GM19099 (cell line): ENCODE data around the gene CCR7.

Experiments used
- POLR2A ChIP-seq: IDR thresholded peaks from 3 replicates; pipeline ENCODE4 v1.6.1; 2011; ENCODE audit warnings: low read depth; ENCODE audit not compliant: insufficient read length; ENCODE audit errors: extremely low read depth

Gene CCR7

DNA sequence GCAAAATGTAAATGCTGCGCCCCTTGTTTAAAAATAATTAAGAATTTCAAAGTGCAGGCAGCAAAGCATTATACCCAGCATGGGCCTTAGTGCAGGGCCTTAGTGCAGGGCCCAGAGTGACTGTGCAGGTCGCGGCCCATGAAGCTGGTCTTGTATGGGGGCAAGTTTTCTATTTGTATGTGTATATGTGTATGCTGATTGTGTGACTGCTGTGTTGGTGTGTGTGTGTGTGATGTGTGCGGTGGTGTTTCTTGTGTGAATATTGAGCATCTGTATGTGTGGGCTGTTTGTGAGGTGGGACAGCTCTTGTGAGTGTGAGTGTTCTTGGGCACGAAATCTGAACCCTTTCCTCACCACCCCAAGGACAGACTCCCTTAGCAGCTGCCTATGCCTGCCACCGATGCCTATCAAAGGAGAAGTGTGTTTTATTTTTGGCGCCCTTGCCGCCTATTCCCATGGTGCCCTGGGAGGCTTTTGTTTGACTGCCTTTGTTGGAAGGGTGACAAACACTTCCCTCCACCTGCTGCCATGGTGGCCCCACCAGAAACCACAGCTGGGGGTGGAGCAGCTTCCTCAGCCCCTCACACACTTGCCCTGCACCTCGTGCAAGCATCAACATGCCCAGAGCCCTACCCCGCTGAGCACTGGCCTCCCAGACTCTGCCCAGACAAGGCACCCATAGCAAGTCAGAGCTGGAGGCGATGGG lies 18.0 kb downstream of the CCR7 start:
- no peak for TF ChIP-seq POLR2A

DNA sequence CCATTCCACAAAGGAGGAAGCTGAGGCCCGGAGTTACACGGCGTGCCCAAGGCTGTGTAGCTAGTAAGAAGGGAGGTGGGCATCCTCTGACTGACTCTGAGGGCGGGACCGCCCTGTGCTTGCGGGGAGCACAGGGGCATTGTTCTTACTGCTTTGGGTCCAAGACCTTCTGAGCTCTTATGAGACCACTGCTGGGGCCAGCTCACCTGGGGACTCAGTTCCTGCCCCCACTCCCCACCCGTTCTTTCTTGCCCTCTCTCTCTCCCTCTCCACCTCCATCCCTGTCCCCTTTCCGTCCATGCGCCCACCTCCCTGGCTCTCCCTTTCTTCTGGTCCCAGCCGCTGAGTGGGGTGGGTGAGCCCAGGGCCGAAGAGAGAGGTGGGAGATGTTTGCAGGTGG lies 19.6 kb downstream of the CCR7 start:
- no peak for TF ChIP-seq POLR2A

DNA sequence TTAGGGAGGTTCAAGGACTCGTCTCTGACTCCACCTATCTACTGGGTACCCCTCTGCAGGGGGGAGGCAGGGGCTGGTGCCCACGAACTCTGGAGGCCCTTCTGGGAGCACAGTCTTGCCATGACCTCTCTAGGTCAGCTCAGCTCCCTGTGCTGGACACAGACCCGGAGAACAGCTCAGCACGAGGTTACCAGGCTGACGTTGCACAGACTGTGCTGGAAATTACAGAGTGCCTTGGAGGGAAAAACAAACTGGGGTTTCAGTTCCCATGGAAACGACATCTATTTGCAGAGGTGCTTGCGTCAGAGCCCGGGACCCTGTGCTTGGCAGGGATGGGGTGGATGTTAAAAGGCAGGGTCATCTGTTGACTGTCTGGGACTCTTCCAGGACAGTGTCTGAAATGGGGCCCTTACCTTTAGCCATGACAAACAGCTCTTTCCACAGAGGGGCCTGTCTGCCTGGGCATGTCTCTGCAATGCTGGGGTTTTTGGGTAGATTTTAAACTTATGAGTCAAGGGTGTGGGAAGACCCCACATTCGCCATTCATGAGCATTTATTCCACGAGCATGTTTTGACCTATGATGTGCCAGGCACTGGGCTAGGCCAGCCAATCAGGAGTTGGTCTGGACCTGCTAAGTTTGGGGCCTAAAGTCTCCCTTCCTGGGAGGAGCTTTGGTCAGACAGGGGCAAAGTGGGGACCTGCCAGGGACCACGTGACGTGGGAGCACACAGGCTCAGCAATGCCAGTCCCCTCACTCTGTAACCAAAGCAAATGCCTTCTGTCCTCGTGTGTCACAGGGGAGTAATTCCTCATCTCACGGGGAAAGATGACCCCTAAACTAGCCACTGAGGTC lies 22.5 kb downstream of the CCR7 start:
- TF ChIP-seq POLR2A, result peak; percentile 18

DNA sequence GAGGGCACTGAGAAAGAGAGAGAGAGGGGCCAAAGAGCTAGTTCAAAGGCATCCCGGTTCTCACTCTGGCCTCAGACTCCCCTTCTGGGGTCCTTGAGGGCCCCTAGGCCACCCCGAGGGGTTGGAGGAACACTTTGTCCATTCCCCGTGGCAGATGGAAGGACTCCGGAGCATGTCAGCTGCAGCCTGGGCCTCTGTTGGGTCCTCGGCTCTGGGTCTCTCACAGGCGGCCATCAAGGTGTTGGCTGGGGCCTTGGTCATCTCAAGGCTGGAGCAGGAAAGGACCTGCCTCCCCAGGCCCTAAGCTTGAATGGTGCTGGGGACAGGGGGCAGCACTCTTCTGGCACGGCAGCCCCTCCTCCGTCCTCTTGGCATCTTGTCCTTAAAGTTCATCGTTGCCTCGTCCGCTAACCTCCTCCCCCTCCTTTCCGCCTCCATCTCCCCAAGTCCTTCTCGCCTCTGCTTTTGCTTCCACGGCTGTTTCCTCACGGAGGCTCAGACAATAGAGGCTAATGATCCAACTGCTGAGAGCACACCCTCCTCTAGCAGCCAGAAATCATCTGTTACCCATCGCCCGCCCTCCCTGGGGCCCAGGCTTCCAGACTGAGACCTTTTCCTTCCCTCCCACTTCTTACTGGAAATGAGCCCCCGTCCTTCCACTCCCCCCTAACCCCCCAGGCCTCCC lies 23.3 kb downstream of the CCR7 start:
- TF ChIP-seq POLR2A, result no peak

DNA sequence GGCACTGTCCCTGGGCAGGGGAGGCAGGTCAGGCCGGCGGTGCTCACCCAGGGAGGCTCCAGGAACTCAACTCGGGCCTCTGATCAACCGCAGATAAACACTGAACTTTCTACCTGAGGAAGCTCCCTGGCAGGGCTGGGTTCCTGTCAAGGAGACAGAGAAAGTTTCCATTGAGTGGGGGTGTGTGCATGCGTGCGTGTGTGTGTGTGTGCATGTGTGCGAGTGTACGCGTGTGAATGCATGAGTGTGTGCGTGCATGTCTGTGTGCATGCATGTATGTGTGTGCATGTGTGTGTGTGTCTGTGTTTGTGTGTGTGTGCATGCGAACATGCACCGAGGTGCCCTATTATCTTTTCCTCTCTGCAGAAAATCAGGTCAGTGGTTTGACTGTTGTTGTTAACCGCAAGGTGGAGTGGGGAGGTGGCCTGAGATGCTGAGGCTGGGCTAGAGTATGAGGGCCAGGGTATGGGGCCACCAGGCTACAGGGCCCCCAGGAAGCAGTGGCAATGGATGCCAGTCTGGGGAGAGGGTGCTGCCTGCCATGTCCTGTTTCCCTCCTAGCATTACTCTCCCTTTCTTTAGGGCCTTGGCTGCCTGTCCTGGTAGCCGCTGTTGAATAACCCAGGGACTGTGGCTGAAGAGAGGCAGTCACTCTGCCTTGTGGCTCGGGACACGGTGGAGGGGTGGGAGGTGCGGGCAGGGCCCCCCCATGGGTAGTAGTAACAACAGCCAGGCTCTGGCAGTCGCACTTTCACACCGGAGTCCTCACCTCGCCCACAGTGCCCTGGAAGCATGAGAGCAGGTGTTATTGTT lies 24.0 kb downstream of the CCR7 start:
- TF ChIP-seq POLR2A, result no peak

DNA sequence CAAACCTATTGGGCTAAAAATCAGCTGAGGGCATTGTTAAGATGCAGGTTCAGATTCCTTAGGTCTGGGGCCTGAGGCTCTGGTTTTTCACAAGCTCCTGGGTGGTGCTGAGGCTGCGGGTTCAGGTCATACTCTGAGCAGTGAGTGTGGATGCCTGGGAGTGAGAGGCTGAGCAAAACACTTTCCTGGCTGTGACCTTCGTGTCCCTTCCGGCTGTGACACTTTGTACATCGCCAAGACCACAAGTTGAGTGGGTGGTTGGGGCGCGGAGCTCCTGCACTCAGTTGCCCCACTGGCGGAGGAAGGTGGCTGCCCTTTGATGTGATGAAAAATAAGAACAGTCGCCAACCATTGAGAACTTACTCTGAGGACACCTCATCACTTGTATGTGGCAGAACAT lies 24.8 kb downstream of the CCR7 start:
- no peak for TF ChIP-seq POLR2A

DNA sequence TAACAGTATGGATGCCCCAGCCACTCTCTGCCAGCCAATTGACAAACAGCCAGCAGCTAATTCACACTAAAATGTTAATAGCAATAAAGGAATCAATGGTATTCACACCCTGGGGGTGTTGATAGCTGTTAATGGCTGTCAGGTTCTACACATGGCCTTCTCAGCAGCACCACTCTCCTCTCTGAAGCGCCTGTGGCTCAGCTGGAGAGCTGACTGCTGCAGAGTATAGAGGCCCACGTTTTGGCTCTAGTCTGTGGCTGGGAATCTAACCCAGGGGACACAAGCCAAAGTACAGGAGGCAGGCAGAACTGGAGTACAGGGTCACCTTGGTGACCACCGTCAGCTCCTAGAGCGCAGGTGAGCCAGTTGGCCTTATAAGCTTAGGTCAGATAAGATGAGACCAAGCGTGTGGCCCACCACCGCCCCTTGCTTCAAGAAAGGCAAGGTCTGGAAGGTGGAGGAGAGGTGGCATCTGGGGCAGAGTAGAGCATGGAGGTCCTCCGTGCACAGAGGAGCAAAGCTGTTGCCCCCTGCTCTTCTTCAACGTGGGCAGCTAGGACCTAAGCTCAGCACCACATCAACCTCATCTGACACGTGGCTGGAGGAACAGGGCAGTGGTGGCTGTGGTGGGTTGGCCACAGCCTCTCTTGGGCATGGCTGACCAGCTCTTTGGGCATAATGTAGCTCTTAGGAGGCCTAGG lies 25.4 kb downstream of the CCR7 start:
- TF ChIP-seq POLR2A, result no peak

DNA sequence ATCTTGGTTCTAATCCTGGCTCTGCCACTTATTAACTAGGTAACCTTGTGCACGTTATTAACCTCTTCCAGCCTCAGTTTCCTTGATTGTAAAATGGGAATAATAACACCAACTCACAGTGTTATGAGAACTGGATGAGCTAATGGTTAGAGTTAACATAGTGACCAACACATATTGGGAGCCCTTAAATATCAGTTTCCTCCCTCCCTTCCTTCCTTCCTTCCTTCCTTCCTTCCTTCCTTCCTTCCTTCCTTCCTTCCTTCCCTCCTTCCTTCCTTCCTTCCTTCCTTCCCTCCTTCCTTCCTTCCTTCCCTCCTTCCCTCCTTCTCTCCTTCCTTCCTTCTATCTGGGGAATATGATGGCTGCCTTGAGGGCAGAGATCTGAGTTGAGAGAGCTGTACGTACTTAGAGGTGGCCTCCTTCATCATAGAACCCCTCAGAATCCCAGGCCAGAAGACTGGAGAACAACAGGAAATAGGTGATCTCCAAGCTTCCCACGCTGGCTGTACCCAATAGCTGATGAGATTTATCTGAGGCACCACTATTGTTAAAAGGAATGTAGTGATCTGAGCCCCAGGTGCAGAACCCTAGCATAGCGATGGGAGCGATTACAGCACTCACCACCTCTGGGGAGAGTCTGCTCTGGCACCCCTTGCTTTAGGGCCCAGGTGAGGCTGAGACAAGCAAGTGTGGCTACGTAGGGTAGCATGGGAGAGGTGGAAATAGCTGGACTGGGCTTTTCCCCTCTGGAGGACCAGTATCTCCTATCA lies 26.2 kb downstream of the CCR7 start:
- no peak for TF ChIP-seq POLR2A

DNA sequence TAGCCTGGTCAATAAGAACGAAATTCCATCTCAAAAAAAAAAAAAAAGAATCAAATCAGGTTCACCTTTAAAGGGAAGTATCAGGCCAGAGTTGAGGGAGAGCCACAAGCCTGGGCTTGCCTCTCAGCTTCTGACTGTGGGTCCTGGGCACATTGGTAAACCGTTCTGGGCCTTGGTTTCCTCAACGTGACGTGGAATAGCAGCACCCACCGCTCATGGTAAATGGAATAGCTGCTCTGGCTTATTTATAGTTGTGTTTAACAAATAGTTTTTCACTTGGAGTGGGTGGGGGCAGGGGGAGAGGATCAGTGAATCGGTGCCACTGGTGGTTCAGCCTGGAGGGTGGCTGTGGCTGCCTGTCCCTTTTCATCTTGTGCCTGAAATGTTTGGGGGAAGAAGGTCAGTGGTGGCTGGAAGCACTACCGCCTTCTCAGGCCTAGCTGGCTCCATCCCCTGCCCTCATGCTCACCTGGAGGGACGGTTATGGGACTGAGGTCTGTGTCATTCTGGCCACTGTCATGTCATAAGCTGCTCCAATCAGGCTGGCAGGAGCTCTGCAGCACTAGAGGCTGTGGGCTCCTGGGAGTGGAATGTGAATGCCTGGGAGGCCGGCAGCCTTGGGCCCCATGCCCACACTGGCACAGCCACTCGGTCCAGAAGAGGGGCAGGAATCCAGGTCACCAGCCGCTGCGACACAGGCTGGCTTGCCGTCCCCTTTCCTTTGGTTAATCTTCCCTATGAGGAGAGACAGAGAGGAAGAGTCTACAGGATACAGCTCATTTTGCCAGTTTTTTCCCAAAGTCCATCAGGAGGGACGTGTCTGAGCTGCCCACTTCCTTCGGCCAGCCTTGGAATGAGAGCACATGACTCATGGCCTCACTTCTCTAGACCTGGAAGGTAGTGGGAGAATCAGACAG lies 27.0 kb downstream of the CCR7 start:
- no peak for TF ChIP-seq POLR2A

DNA sequence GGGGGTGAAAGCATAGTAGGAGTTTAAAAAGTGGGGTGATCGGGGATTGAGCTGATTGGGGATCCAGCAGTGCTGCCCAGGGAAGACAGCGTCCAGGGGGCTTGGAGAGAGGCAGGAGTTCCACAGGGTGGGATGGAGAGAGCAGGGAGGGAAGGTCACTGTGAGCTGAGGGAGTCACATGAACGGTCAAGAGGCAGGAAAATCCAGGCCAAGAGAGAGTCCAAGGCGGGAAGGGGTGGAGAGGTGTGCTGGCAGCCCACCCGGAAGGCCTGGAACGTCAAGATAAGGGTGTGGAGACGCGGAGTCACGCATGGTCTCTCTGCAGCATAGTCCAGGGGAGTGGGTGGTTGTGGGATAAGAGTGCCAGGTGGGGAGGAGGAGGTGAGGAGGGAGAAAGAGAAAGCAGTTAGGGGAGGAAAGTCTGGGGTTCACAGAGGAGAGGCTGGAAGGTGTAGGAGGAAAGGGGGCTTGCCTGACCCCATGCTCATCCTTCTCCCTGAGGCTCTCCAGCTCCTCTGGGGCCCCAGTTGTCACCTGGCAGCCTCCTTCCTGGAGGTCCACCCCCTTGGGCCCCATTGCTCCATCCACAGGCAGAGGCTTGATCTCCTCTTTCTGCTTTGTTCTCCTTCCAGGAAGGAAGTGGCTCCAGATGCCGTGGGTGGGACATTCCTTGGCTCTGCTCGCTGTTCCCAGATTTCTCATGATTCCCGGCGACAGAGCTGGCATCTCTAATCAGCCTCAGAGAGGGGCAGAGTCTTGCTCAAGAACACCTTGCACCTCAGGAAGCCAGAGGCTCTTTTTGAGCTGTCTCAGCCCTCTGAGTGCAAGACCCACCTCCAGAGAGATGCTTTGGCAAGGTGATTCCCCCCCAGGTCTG lies 28.7 kb downstream of the CCR7 start:
- no peak for TF ChIP-seq POLR2A

DNA sequence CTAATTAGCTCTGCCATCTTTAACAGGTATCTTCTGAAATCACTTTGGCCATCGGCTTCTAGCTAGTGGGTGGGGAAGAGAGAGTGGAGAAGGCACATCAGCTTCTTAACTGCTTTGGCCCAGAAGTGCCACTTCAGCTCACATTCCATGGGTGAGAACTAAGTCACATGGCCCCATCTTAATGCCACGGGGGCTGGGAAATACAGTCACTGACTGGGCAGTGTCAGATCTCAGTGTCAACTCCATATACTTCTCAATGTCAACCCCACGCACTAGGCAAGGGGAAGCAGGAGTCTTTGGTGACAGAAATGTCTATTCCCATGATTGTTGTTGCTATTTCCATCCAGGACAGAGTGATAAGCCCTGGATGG lies 29.4 kb downstream of the CCR7 start:
- TF ChIP-seq POLR2A, result no peak

DNA sequence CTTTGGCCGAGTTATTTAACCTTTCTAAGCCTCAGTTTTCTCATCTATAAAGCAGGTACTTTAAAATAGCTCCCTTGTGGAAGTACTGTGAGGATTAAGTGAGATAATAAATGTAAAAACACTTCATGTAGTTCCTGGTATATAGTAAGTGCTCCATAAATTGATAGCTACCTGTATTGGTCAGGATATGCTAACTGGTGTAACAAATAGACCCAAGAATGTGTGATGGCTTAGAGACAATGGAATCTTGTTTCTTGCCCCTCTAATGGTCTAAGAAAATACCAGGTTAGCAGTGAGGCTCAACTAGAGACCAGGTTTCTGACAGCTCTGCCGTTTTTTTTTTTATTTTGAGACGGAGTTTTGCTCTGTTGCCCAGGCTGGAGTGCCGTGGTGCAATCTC lies 29.8 kb downstream of the CCR7 start:
- TF ChIP-seq POLR2A, result no peak
